Measurements from ENCODE around the gene UBE2L5. TPM values are rescaled to one million over a fixed set of nuclear protein-coding genes. Genes with fewer than 3 reads are reported as not detected.

The UBE2L5 gene
- 0.59 TPM in 1 of 2 replicates, not detected in the other for total RNA-seq

- Histone ChIP-seq H3K4me3 (ENCODE audit: insufficient read depth, low read length) (peak within 1 kb of the TSS; percentile 79), H3K27ac (ENCODE audit: low read depth, low read length) (peak within 1 kb of the TSS; percentile 44), H3K4me2 (ENCODE audit: insufficient read depth, low read length) (peak within 1 kb of the TSS; percentile 98), H3K36me3 (ENCODE audit: insufficient read depth, low read length) (no peaks in the 10 kb centered on the region), H3K4me1 (ENCODE audit: insufficient read depth, low read length) (peaks cover 11% of the 10 kb centered on the region), H3K9me3 (ENCODE audit: low read depth, low read length) (no peaks in the 10 kb centered on the region), H2AFZ (ENCODE audit: low read length) (peak within 1 kb of the TSS; percentile 97), H3K79me2 (ENCODE audit: insufficient read depth, low read length) (no peaks in the 10 kb centered on the region), H3K27me3 (ENCODE audit: insufficient read depth, low read length) (no peaks in the 10 kb centered on the region), H4K20me1 (ENCODE audit: insufficient read depth, low read length) (no peaks in the 10 kb centered on the region)
- DNase-seq (ENCODE audit: insufficient read length, low spot score, missing footprints), result peak; percentile 92
- TF ChIP-seq CTCF (IDR thresholded peaks at IDR 0.05; ENCODE audit: extremely low read depth, low read depth, low read length), result no peak
Measured at GRCh38 chr13:30422054-30422839, at the start of gene UBE2L5. TSS of gene UBE2L5 (plus strand) at chr13:30422493. CDS start at chr13:30427991, 5,498 bp downstream.

- H2AFZ ChIP-seq (ENCODE audit: low read length), result no peak overlapping the region
- H3K9me3 ChIP-seq (ENCODE audit: low read depth, low read length), result no peaks in the 10 kb centered on the region
- H3K27ac ChIP-seq (ENCODE audit: low read depth, low read length), result no peak overlapping the region
- no peak for TF ChIP-seq CTCF (IDR thresholded peaks at IDR 0.05; ENCODE audit: extremely low read depth, low read depth, low read length)
- no peaks in the 10 kb centered on the region for H3K36me3 ChIP-seq (ENCODE audit: insufficient read depth, low read length)
- H3K4me3 ChIP-seq (ENCODE audit: insufficient read depth, low read length), result no peak overlapping the region
- H4K20me1 ChIP-seq (ENCODE audit: insufficient read depth, low read length), result no peaks in the 10 kb centered on the region
- peaks cover 6% of the 10 kb centered on the region for H3K4me1 ChIP-seq (ENCODE audit: insufficient read depth, low read length)
- H3K79me2 ChIP-seq (ENCODE audit: insufficient read depth, low read length), result no peaks in the 10 kb centered on the region
- no peak for DNase-seq (ENCODE audit: insufficient read length, low spot score, missing footprints)
- peaks cover 3% of the 10 kb centered on the region for H3K27me3 ChIP-seq (ENCODE audit: insufficient read depth, low read length)
- no peak overlapping the region for H3K4me2 ChIP-seq (ENCODE audit: insufficient read depth, low read length)
Measured at GRCh38 chr13:30373727-30374126, 48.6 kb upstream of the UBE2L5 start.

GRCh38 chr13:30375265-30375835 is 46.9 kb upstream of the UBE2L5 start:
- no peaks in the 10 kb centered on the region for H3K36me3 ChIP-seq (ENCODE audit: insufficient read depth, low read length)
- peaks cover 6% of the 10 kb centered on the region for H3K4me1 ChIP-seq (ENCODE audit: insufficient read depth, low read length)
- no peak overlapping the region for H2AFZ ChIP-seq (ENCODE audit: low read length)
- no peak overlapping the region for H3K4me3 ChIP-seq (ENCODE audit: insufficient read depth, low read length)
- H4K20me1 ChIP-seq (ENCODE audit: insufficient read depth, low read length), result no peaks in the 10 kb centered on the region
- no peak for DNase-seq (ENCODE audit: insufficient read length, low spot score, missing footprints)
- peaks cover 8% of the 10 kb centered on the region for H3K27me3 ChIP-seq (ENCODE audit: insufficient read depth, low read length)
- no peak for TF ChIP-seq CTCF (IDR thresholded peaks at IDR 0.05; ENCODE audit: extremely low read depth, low read depth, low read length)
- no peak overlapping the region for H3K4me2 ChIP-seq (ENCODE audit: insufficient read depth, low read length)
- no peaks in the 10 kb centered on the region for H3K9me3 ChIP-seq (ENCODE audit: low read depth, low read length)
- no peak overlapping the region for H3K27ac ChIP-seq (ENCODE audit: low read depth, low read length)
- no peaks in the 10 kb centered on the region for H3K79me2 ChIP-seq (ENCODE audit: insufficient read depth, low read length)

Data from osteoblast (primary cell).